ENCODE results near the gene ABL1.
A peak's percentile ranks its signal among the peaks of the same experiment; 100 is the strongest.
"Not testable (repeated sequence)": the region's sequence is repeated elsewhere in the genome, so short reads cannot be mapped to it uniquely, and the experiment has no call there.

Gene ABL1

GRCh38 chr9:130834371-130835336 is at the start of gene ABL1:
ABL1 (plus strand) TSS chr9:130835254; CDS start chr9:130835447, 193 bp downstream.
- peak; percentile 63 for DNase-seq (ENCODE audit: low spot score)

GRCh38 chr9:130785940-130786508 is 49.0 kb upstream of the ABL1 start:
- DNase-seq (ENCODE audit: low spot score), result no peak

GRCh38 chr9:130786526-130786925 is 48.5 kb upstream of the ABL1 start:
- DNase-seq (ENCODE audit: low spot score), result no peak

- no peak for DNase-seq (ENCODE audit: low spot score)
Measured at GRCh38 chr9:130789747-130790672, 45.0 kb upstream of the ABL1 start.

GRCh38 chr9:130791303-130791894 is 43.7 kb upstream of the ABL1 start:
- no peak for DNase-seq (ENCODE audit: low spot score)

GRCh38 chr9:130793589-130793988 is 41.5 kb upstream of the ABL1 start:
- DNase-seq (ENCODE audit: low spot score), result no peak

GRCh38 chr9:130794021-130794420 is 41.0 kb upstream of the ABL1 start:
- not testable (repeated sequence) for DNase-seq (ENCODE audit: low spot score)

GRCh38 chr9:130794423-130794822 is 40.6 kb upstream of the ABL1 start:
- not testable (repeated sequence) for DNase-seq (ENCODE audit: low spot score)

GRCh38 chr9:130794923-130795495 is 40.0 kb upstream of the ABL1 start:
- no peak for DNase-seq (ENCODE audit: low spot score)

GRCh38 chr9:130803116-130803515 is 31.9 kb upstream of the ABL1 start:
- DNase-seq (ENCODE audit: low spot score), result not testable (repeated sequence)

- DNase-seq (ENCODE audit: low spot score), result no peak
Measured at GRCh38 chr9:130805510-130806326, 29.3 kb upstream of the ABL1 start.

GRCh38 chr9:130806327-130806716 is 28.7 kb upstream of the ABL1 start:
- DNase-seq (ENCODE audit: low spot score), result no peak

- DNase-seq (ENCODE audit: low spot score), result no peak
Measured at GRCh38 chr9:130810609-130811136, 24.4 kb upstream of the ABL1 start.

- no peak for DNase-seq (ENCODE audit: low spot score)
Measured at GRCh38 chr9:130815242-130815808, 19.7 kb upstream of the ABL1 start.

GRCh38 chr9:130817914-130818313 is 17.1 kb upstream of the ABL1 start:
- DNase-seq (ENCODE audit: low spot score), result no peak

GRCh38 chr9:130820135-130820738 is 14.8 kb upstream of the ABL1 start:
- peak; percentile 19 for DNase-seq (ENCODE audit: low spot score)

GRCh38 chr9:130823435-130823834 is 11.6 kb upstream of the ABL1 start:
- no peak for DNase-seq (ENCODE audit: low spot score)

- peak; percentile 23 for DNase-seq (ENCODE audit: low spot score)
Measured at GRCh38 chr9:130824079-130824478, 11.0 kb upstream of the ABL1 start.

GRCh38 chr9:130824643-130825350 is 10.3 kb upstream of the ABL1 start:
- DNase-seq (ENCODE audit: low spot score), result peak; percentile 82

Measured in cerebellar cortex (tissue), 1 donor.